Hepatocyte (in vitro differentiated cells): ENCODE results near the gene PRKCA.

ENCODE experiments used
- EZH2phosphoT487 ChIP-seq: fragments of 200-600 bp; sonication (generic); IDR thresholded peaks from one replicate; pipeline ENCODE4 v1.6.1; 2018; ENCODE audit warnings: antibody characterized with exemption, mild to moderate bottlenecking, low read depth, moderate library complexity; ENCODE audit not compliant: unreplicated experiment, severe bottlenecking
- TF ChIP-seq, protein P1 (sequence below): fragments of 200-600 bp; sonication (generic); IDR thresholded peaks from 2 replicates; pipeline ENCODE4 v1.5.1; 2016; ENCODE audit warnings: antibody characterized with exemption, mild to moderate bottlenecking; ENCODE audit not compliant: poor library complexity

DNA sequence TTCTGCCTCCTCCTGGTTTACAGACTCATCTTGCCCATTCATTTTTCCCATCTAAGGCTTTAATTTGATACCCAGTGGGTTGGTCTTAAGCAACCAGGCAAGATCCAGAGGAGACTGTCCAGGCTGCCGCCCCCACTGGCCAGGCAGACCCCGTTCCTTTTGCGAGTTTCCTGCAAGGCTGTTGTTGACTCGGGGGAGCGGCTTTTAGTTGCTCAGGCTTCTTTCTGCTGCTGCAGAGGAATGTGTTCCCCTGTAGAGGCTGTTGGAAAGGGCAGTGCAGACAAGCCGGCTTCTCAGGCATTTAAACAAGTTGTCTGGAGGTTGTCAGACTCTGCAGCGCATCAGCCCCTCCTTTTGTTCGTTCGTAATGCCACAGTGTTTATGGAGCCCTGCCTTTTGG, 231.2 kb downstream of the PRKCA start:
- no peak for TF ChIP-seq EZH2phosphoT487
- TF ChIP-seq, protein P1, sequence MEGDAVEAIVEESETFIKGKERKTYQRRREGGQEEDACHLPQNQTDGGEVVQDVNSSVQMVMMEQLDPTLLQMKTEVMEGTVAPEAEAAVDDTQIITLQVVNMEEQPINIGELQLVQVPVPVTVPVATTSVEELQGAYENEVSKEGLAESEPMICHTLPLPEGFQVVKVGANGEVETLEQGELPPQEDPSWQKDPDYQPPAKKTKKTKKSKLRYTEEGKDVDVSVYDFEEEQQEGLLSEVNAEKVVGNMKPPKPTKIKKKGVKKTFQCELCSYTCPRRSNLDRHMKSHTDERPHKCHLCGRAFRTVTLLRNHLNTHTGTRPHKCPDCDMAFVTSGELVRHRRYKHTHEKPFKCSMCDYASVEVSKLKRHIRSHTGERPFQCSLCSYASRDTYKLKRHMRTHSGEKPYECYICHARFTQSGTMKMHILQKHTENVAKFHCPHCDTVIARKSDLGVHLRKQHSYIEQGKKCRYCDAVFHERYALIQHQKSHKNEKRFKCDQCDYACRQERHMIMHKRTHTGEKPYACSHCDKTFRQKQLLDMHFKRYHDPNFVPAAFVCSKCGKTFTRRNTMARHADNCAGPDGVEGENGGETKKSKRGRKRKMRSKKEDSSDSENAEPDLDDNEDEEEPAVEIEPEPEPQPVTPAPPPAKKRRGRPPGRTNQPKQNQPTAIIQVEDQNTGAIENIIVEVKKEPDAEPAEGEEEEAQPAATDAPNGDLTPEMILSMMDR = peak; percentile 14
